C4-2B (cell line): ENCODE measurements around the gene ATP6V1E1.

Experiments used
- ZFX ChIP-seq: fragments of 450-650 bp; IDR thresholded peaks from 2 replicates; pipeline ENCODE4 v1.6.1; 2017
- TF ChIP-seq, protein P1 (sequence below): fragments of 450-650 bp; conservative IDR thresholded peaks from 2 replicates; pipeline ENCODE4 v1.5.1; 2017; ENCODE audit warnings: mild to moderate bottlenecking

DNA sequence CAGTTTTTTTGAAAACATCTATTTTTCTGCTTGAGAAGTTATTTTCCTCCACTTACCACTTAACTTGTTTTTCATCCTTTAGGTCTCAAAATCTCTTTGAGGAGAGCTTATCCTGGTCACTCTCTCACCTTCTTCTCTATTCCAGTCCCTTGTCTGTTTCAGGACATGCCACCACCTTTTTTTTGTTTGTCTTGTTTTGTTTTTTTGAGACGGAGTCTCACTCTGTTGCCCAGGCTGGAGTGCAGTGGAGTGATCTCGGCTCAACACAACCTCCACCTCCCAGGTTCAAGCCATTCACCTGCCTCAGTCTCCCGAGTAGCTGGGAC is 5.4 kb upstream of the ATP6V1E1 start:
- TF ChIP-seq, protein P1, sequence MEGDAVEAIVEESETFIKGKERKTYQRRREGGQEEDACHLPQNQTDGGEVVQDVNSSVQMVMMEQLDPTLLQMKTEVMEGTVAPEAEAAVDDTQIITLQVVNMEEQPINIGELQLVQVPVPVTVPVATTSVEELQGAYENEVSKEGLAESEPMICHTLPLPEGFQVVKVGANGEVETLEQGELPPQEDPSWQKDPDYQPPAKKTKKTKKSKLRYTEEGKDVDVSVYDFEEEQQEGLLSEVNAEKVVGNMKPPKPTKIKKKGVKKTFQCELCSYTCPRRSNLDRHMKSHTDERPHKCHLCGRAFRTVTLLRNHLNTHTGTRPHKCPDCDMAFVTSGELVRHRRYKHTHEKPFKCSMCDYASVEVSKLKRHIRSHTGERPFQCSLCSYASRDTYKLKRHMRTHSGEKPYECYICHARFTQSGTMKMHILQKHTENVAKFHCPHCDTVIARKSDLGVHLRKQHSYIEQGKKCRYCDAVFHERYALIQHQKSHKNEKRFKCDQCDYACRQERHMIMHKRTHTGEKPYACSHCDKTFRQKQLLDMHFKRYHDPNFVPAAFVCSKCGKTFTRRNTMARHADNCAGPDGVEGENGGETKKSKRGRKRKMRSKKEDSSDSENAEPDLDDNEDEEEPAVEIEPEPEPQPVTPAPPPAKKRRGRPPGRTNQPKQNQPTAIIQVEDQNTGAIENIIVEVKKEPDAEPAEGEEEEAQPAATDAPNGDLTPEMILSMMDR, result no peak
- TF ChIP-seq ZFX, result no peak
